Stomach (tissue), 4 donors: ENCODE measurements around the gene ACMSD.

Source experiments
- CTCF ChIP-seq, 7 experiments: fragments of 450-650 bp in 4 of 7; fragments of 200-600 bp in 3 of 7; sonication (generic) in 3 of 7; IDR thresholded peaks; one replicate each; pipeline ENCODE4 v1.5.1; 2016 to 2019; ENCODE audit warnings: antibody characterized with exemption in 7 of 7, control low read depth in 2 of 7, mild to moderate bottlenecking in 1 of 7
- EP300 ChIP-seq: sonication (generic); formaldehyde crosslinking; IDR thresholded peaks from one replicate; pipeline ENCODE4 v1.6.1; 2017; ENCODE audit warnings: antibody characterized with exemption
- POLR2A ChIP-seq, 4 donors: fragments of 450-650 bp; IDR thresholded peaks; one replicate each; pipeline ENCODE4 v1.6.1; 2016; ENCODE audit warnings: antibody characterized with exemption in 4 of 4, control low read depth in 2 of 4, mild to moderate bottlenecking in 1 of 4, moderate library complexity in 1 of 4

GRCh38 chr2:134800341-134800740 lies 38.1 kb upstream of the ACMSD start:
- no peak for TF ChIP-seq POLR2A (IDR thresholded peaks at IDR 0.05)
- TF ChIP-seq CTCF (IDR thresholded peaks at IDR 0.05): no peak
- TF ChIP-seq EP300: no peak
